Activated CD4-positive, alpha-beta T cell treated with anti-CD3 and anti-CD28 coated beads for 36 hours (primary cell): Measurements from ENCODE around the gene ARMC3. TPM values are rescaled to one million over a fixed set of nuclear protein-coding genes. Genes with fewer than 3 reads are reported as not detected.

ENCODE experiments used
- ATAC-seq: fragments of 200-7000 bp; cut with Tn5 transposase; one replicate; pipeline ENCODE4 v1.10.0; 2021; ENCODE audit warnings: mild to moderate bottlenecking, moderate library complexity
- CTCF ChIA-PET: fragments of 350-600 bp; sonication (Branson Sonifier 250); formaldehyde crosslinking; loops from one replicate; lab custom pipeline; 2021; ENCODE audit warnings: antibody characterized with exemption; lab: Charles Lee
- POLR2A ChIA-PET: fragments of 350-600 bp; sonication (Branson Sonifier 250); formaldehyde crosslinking; loops from one replicate; lab custom pipeline; 2021; ENCODE audit warnings: antibody characterized with exemption, inconsistent platforms; lab: Charles Lee
- DNase-seq: peaks from one replicate; pipeline ENCODE4 v3.0.0-alpha.2; 2020
- H3K27ac Mint-ChIP-seq: one replicate; pipeline ENCODE4 v1.8.0; 2021; ENCODE audit warnings: mixed read lengths
- H3K27me3 Mint-ChIP-seq: one replicate; pipeline ENCODE4 v1.8.0; 2021; ENCODE audit warnings: mixed read lengths
- H3K36me3 Mint-ChIP-seq: one replicate; pipeline ENCODE4 v1.8.0; 2021; ENCODE audit warnings: low read depth, mixed read lengths
- H3K4me1 Mint-ChIP-seq: one replicate; pipeline ENCODE4 v1.8.0; 2021; ENCODE audit warnings: mixed read lengths
- H3K4me3 Mint-ChIP-seq: one replicate; pipeline ENCODE4 v1.8.0; 2021; ENCODE audit warnings: mild to moderate bottlenecking, moderate library complexity, mixed read lengths
- H3K9me3 Mint-ChIP-seq: one replicate; pipeline ENCODE4 v1.8.0; 2021; ENCODE audit warnings: low read depth, mixed read lengths
- intact Hi-C, 2 experiments: fragments of 100-400 bp; cut with DNase I in 1 of 2; cut with micrococcal nuclease in 1 of 2; formaldehyde crosslinking; loops; one replicate each; pipeline versions ENCODE4 v1.14.2 to v1.15.1; 2022 to 2024; cut with DNase I, micrococcal nuclease
- total RNA-seq, 2 experiments: library from RNA; stranded (reverse); gene quantifications; one replicate each; pipeline ENCODE4 v1.2.3, GENCODE V29; 2021

The ARMC3 gene
- total RNA-seq, 2 experiments from 2014 or later = not detected

- Mint-ChIP-seq H3K27me3 (peaks cover 10% of the 10 kb centered on the region), H3K4me3 (no peak overlapping the region), H3K9me3 (no peaks in the 10 kb centered on the region), H3K36me3 (no peaks in the 10 kb centered on the region), H3K4me1 (peaks cover 15% of the 10 kb centered on the region), H3K27ac (no peak overlapping the region)
- intact Hi-C loops = no loop called here
- ChIA-PET CTCF (interaction anchor here (1.0 kb wide), 1 partner anchor 53 kb away, joined by 3 read pairs; no protein-coding TSS in a partner anchor), POLR2A (no interaction called here)
- DNase-seq (no peak), ATAC-seq (no peak)
Observed at GRCh38 chr10:22993314-22993713, 65.5 kb downstream of the ARMC3 start.

- Mint-ChIP-seq H3K27me3 (peaks cover 12% of the 10 kb centered on the region), H3K27ac (no peak overlapping the region), H3K9me3 (no peaks in the 10 kb centered on the region), H3K4me1 (peaks cover 4% of the 10 kb centered on the region), H3K36me3 (no peaks in the 10 kb centered on the region), H3K4me3 (no peak overlapping the region)
- ATAC-seq (no peak), DNase-seq (no peak)
- ChIA-PET POLR2A (no interaction called here), CTCF (interaction anchor here (0.6 to 1.8 kb wide), 6 partner anchors 9 to 411 kb away, joined by 3 to 8 read pairs (median 3); no protein-coding TSS in a partner anchor)
- intact Hi-C loops = no loop called here
Observed at GRCh38 chr10:22997096-22997495, 69.2 kb downstream of the ARMC3 start.

GRCh38 chr10:22998091-22998490, 70.2 kb downstream of the ARMC3 start:
- H3K4me1 Mint-ChIP-seq = no peaks in the 10 kb centered on the region
- no peak for ATAC-seq
- peaks cover 14% of the 10 kb centered on the region for H3K27me3 Mint-ChIP-seq
- H3K27ac Mint-ChIP-seq = no peak overlapping the region
- no peak overlapping the region for H3K4me3 Mint-ChIP-seq
- intact Hi-C loops = no loop called here
- ChIA-PET CTCF (interaction anchor here (1.0 to 1.8 kb wide), 3 partner anchors 18 to 412 kb away, joined by 3 to 8 read pairs (median 4); no protein-coding TSS in a partner anchor), POLR2A (interaction anchor here (0.6 kb wide), 1 partner anchor 658 kb away, joined by 3 read pairs; no protein-coding TSS in a partner anchor)
- H3K9me3 Mint-ChIP-seq = no peaks in the 10 kb centered on the region
- H3K36me3 Mint-ChIP-seq = no peaks in the 10 kb centered on the region
- no peak for DNase-seq

GRCh38 chr10:22999942-23000341, 72.1 kb downstream of the ARMC3 start:
- CTCF ChIA-PET = interaction anchor here (0.6 kb wide), 1 partner anchor 26 kb away, joined by 3 read pairs; no protein-coding TSS in a partner anchor
- H3K36me3 Mint-ChIP-seq = no peaks in the 10 kb centered on the region

GRCh38 chr10:23001901-23002516, 74.2 kb downstream of the ARMC3 start:
- DNase-seq (no peak), ATAC-seq (no peak)
- Mint-ChIP-seq H3K36me3 (no peaks in the 10 kb centered on the region), H3K4me3 (no peak overlapping the region), H3K27ac (no peak overlapping the region), H3K27me3 (peaks cover 20% of the 10 kb centered on the region), H3K4me1 (no peaks in the 10 kb centered on the region), H3K9me3 (no peaks in the 10 kb centered on the region)
- POLR2A ChIA-PET = no interaction called here
- CTCF ChIA-PET = interaction anchor here (0.7 kb wide), 1 partner anchor 62 kb away, joined by 3 read pairs; no protein-coding TSS in a partner anchor
- intact Hi-C loops = no loop called here

More at GRCh38 chr10:22999942-23000341, 72.1 kb downstream of the ARMC3 start:
- peaks cover 15% of the 10 kb centered on the region for H3K27me3 Mint-ChIP-seq
- H3K9me3 Mint-ChIP-seq = no peaks in the 10 kb centered on the region
- H3K27ac Mint-ChIP-seq = no peak overlapping the region
- no peak overlapping the region for H3K4me3 Mint-ChIP-seq
- ATAC-seq (no peak), DNase-seq (no peak)
- no peaks in the 10 kb centered on the region for H3K4me1 Mint-ChIP-seq
- intact Hi-C loops = no loop called here
- POLR2A ChIA-PET = no interaction called here

GRCh38 chr10:23005150-23005549, 77.3 kb downstream of the ARMC3 start:
- Mint-ChIP-seq H3K9me3 (no peaks in the 10 kb centered on the region), H3K27ac (no peak overlapping the region), H3K4me1 (no peaks in the 10 kb centered on the region), H3K27me3 (peaks cover 23% of the 10 kb centered on the region), H3K36me3 (no peaks in the 10 kb centered on the region), H3K4me3 (no peak overlapping the region)
- DNase-seq (no peak), ATAC-seq (no peak)
- CTCF ChIA-PET = no interaction called here
- intact Hi-C loops = no loop called here
- POLR2A ChIA-PET = no interaction called here

DNA sequence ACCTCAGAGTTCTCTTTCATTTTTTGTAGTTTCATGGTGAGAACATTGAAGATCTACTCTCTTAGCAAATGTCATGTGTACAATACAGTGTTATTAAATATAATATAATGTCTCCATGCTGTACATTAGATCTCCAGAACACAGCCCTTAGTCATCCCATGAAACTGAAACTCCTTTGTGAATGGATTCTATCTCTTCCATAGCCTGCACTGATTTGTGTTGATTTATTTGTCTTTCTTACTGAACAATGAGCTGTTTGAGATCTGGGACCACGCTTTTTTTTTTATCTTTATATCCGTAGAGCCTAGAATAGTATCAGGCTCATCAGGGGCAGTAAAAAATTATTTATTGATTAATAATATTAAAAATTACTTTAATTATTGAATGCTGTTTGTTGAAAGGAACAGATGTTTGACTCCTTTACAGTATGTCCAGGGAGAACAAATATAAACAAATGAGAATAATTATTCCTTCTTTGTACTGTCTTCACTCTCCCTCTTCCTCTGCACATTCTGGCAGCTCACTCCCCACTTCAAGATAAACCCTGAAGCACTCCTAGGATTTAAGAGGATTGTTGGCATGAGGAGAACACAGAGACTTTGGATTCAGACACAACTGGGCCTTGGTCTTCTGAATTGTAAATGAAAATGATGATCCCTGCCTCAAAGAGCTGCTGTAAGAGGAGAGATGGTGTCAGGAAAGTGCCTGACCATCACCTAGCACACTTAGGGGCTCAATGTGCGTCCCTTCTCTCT, 85.9 kb downstream of the ARMC3 start:
- no peaks in the 10 kb centered on the region for H3K4me1 Mint-ChIP-seq
- intact Hi-C loops = no loop called here
- H3K27ac Mint-ChIP-seq = no peak overlapping the region
- no peaks in the 10 kb centered on the region for H3K9me3 Mint-ChIP-seq
- DNase-seq (no peak), ATAC-seq (no peak)
- no peaks in the 10 kb centered on the region for H3K36me3 Mint-ChIP-seq
- no peak overlapping the region for H3K4me3 Mint-ChIP-seq
- peaks cover 23% of the 10 kb centered on the region for H3K27me3 Mint-ChIP-seq
- ChIA-PET CTCF (no interaction called here), POLR2A (no interaction called here)

DNA sequence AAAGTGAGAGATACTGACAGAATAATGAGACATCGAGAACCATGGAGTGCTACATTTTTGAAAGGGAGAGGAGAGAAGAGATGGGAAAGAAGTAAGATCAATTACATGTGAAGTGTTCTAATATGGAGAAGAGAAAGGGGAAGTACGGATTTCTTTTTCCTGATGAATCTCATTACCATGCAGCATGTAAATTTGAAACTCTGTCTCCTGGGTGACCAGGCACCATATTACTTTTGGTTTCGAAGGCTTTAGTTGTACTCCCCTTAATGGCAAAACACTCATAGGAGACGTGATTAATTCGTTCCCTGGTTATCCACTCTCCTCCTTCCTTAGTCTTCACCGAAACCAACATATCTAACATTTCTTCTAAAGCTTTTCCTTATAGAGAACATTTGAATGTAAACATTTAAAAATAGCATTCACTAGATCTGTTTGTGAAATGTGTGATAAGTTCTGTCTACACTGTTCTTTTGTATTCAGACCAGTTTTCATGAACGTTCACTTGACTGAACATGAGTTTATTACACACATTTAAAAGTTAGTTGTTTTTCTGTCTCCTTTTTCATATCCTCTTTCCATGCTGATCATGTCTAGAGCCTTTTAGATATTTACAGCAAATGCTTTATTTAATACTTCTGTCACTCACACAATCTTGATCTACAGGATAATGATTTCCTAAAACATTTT, 87.3 kb downstream of the ARMC3 start:
- Mint-ChIP-seq H3K27me3 (peaks cover 21% of the 10 kb centered on the region), H3K36me3 (no peaks in the 10 kb centered on the region), H3K4me1 (no peaks in the 10 kb centered on the region), H3K4me3 (no peak overlapping the region), H3K27ac (no peak overlapping the region), H3K9me3 (no peaks in the 10 kb centered on the region)
- no peak for DNase-seq
- ChIA-PET CTCF (no interaction called here), POLR2A (no interaction called here)
- ATAC-seq = no peak
- intact Hi-C loops = no loop called here

GRCh38 chr10:23016636-23017035, 88.8 kb downstream of the ARMC3 start:
- no peak for DNase-seq
- Mint-ChIP-seq H3K27ac (no peak overlapping the region), H3K4me3 (no peak overlapping the region), H3K36me3 (no peaks in the 10 kb centered on the region), H3K4me1 (no peaks in the 10 kb centered on the region), H3K27me3 (peaks cover 18% of the 10 kb centered on the region), H3K9me3 (no peaks in the 10 kb centered on the region)
- POLR2A ChIA-PET = no interaction called here
- intact Hi-C loops = no loop called here
- no peak for ATAC-seq
- CTCF ChIA-PET = interaction anchor here (1.0 to 1.1 kb wide), 2 partner anchors 18 to 20 kb away, joined by 3 read pairs; no protein-coding TSS in a partner anchor

GRCh38 chr10:23019633-23020032, 91.8 kb downstream of the ARMC3 start:
- no peak for DNase-seq
- peaks cover 2% of the 10 kb centered on the region for H3K36me3 Mint-ChIP-seq
- H3K4me3 Mint-ChIP-seq = no peak overlapping the region
- CTCF ChIA-PET = interaction anchor here (1.3 kb wide), 1 partner anchor 1026 kb away, joined by 3 read pairs; no protein-coding TSS in a partner anchor
- peaks cover 23% of the 10 kb centered on the region for H3K27me3 Mint-ChIP-seq
- ATAC-seq = no peak
- H3K4me1 Mint-ChIP-seq = no peaks in the 10 kb centered on the region
- POLR2A ChIA-PET = no interaction called here
- intact Hi-C loops = no loop called here
- H3K9me3 Mint-ChIP-seq = peaks cover 3% of the 10 kb centered on the region
- no peak overlapping the region for H3K27ac Mint-ChIP-seq

- Mint-ChIP-seq H3K4me3 (no peak overlapping the region), H3K4me1 (no peaks in the 10 kb centered on the region), H3K9me3 (peaks cover 3% of the 10 kb centered on the region), H3K27me3 (peaks cover 24% of the 10 kb centered on the region), H3K36me3 (peaks cover 2% of the 10 kb centered on the region), H3K27ac (no peak overlapping the region)
- no peak for ATAC-seq
- POLR2A ChIA-PET = no interaction called here
- CTCF ChIA-PET = no interaction called here
- intact Hi-C loops = no loop called here
- no peak for DNase-seq
Observed at GRCh38 chr10:23021430-23021829, 93.6 kb downstream of the ARMC3 start.
